Stimulated activated naive B cell treated with anti-CD40 and anti-IgM and Interleukin-4, amounts not matched to agents 10 μg/mL and 1 μg/mL and 100 μg/mL, for 72 hours (primary cell): ENCODE data around the gene ARCN1.
"Not testable (repeated sequence)": the region's sequence is repeated elsewhere in the genome, so short reads cannot be mapped to it uniquely, and the experiment has no call there.

ENCODE experiments used
- ATAC-seq, 2 donors: fragments of 150-1000 bp; cut with Tn5 transposase; replicated peaks; 2 replicates each; pipeline ENCODE4 v1.10.0; 2021; ENCODE audit warnings: moderate library complexity in 1 of 2
- DNase-seq: peaks from one replicate; pipeline ENCODE4 v3.0.0; 2021
- H3K27ac Mint-ChIP-seq: one replicate; pipeline ENCODE4 v1.8.0; 2022; ENCODE audit warnings: mild to moderate bottlenecking, mixed read lengths
- H3K27me3 Mint-ChIP-seq, 2 donors: one replicate each; pipeline ENCODE4 v1.8.0; 2022; ENCODE audit warnings: mixed read lengths in 2 of 2
- H3K36me3 Mint-ChIP-seq, 2 donors: one replicate each; pipeline ENCODE4 v1.8.0; 2022; ENCODE audit warnings: mixed read lengths in 2 of 2, mild to moderate bottlenecking in 1 of 2
- H3K4me1 Mint-ChIP-seq, 2 donors: one replicate each; pipeline ENCODE4 v1.8.0; 2022; ENCODE audit warnings: mixed read lengths in 2 of 2, mild to moderate bottlenecking in 1 of 2
- H3K4me3 Mint-ChIP-seq, 2 donors: one replicate each; pipeline ENCODE4 v1.8.0; 2022; ENCODE audit warnings: mild to moderate bottlenecking in 2 of 2, mixed read lengths in 2 of 2, moderate library complexity in 1 of 2
- H3K9me3 Mint-ChIP-seq, 2 donors: one replicate each; pipeline ENCODE4 v1.8.0; 2022; ENCODE audit warnings: mixed read lengths in 2 of 2, mild to moderate bottlenecking in 1 of 2

ARCN1 gene

DNA sequence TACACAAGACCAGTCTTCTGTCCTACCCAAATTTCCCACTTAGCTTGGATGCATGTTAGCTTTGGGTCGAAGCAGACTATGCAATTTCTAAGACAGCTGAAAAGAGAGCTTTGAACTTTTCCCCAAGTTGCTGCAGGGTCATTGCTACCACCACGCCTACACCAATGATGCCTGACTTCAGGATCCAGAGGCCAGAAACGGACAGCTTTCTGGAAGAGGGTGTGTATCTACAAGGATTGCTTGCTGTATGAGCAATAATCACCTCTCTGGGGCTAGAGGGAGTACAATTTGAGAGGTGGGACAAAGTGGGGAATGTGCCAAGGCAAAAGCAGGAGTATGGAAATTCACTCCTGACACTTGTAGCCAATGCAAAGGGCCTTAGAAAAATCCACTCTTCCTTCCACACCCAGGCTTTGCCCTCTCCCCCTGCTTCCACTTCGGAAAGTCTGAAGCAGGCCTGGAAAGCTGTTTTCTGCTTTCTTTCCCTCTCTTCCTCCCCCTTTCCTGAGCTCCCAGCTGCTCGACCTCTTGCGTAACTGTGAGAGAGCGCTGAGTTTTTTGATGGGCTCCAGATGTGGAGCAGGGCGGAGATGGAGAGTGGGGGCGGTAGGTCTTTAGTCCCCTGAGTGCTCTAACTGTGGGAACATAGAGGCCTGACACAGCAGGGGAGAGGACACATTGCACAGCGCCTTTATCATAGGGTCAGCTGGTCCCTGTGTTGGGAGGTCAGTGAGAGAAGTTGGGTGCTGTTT is 33.1 kb downstream of the ARCN1 start:
- Mint-ChIP-seq H3K4me1 (peaks cover 19 to 25% of the 10 kb centered on the region in 2 donors), H3K9me3 (no peaks in the 10 kb centered on the region), H3K27ac (peak overlapping the region; percentile 57), H3K4me3 (no peak overlapping the region), H3K36me3 (peaks cover 10 to 16% of the 10 kb centered on the region in 2 donors), H3K27me3 (peaks cover 15 to 18% of the 10 kb centered on the region in 2 donors)
- DNase-seq, result no peak
- ATAC-seq, result no peak

DNA sequence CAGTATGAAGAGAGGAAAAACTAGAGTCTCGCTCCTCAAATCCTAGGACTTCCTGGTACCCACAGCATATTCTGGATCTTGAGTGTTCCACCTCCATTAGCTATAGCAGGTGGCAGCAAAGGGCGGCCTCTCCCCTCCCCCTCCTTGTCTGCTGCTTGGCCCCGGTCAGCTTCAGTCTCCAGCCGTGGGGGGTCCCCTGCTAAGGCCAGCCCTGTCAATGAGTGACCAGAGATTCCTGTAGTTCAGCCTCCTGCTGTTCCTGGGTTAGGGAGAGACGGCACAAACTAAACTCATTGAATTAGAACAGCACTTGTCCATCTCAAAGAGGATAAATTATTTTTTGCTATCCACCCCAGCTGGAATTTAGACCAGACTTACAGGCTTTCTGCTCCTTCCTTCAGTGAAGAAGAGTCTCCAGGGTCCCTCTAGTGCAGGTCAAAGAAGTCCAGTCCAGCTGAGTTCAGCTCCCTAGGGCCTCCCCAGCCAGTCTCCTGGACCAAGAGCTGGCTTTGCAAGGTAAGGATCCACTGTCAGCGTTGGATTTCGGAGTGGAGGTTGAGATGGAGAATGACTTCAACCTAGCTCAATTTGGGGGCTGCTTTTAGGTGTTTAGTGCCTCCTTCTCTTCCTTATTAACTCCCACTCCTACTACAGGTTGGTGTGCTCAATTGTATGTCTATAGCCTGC is 34.1 kb downstream of the ARCN1 start:
- ATAC-seq, result no peak
- Mint-ChIP-seq H3K36me3 (peaks cover 10 to 16% of the 10 kb centered on the region in 2 donors), H3K9me3 (no peaks in the 10 kb centered on the region), H3K27ac (no peak overlapping the region), H3K4me1 (peaks cover 22 to 33% of the 10 kb centered on the region in 2 donors), H3K27me3 (peaks cover 19 to 20% of the 10 kb centered on the region in 2 donors), H3K4me3 (peak overlapping the region in 1 of 2 donors; percentile 55)
- DNase-seq, result no peak

DNA sequence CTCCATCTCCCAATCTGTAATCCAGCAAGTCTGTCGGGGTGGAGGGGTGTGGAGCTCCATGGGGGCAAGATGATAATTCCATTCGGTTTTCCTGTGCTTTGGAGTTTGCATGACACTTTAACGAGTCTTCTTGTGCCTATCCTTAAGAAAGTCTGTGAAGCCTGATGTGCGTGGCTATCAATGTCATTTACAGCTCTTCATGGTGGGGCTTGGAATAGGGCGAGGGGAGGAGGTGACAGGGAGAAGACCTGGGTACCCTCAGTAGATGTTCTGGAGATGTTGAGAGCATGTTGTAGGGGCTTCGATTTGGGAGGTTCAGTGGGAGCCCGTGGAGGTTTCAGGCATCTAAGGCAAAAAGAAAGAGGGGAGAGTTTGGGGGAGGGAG is 34.6 kb downstream of the ARCN1 start:
- Mint-ChIP-seq H3K4me1 (peaks cover 23 to 35% of the 10 kb centered on the region in 2 donors), H3K27ac (no peak overlapping the region), H3K36me3 (peaks cover 8 to 12% of the 10 kb centered on the region in 2 donors), H3K9me3 (no peaks in the 10 kb centered on the region), H3K27me3 (peaks cover 20% of the 10 kb centered on the region in 2 donors), H3K4me3 (peak overlapping the region; percentile 55 to 75)
- DNase-seq (no peak), ATAC-seq (no peak)

DNA sequence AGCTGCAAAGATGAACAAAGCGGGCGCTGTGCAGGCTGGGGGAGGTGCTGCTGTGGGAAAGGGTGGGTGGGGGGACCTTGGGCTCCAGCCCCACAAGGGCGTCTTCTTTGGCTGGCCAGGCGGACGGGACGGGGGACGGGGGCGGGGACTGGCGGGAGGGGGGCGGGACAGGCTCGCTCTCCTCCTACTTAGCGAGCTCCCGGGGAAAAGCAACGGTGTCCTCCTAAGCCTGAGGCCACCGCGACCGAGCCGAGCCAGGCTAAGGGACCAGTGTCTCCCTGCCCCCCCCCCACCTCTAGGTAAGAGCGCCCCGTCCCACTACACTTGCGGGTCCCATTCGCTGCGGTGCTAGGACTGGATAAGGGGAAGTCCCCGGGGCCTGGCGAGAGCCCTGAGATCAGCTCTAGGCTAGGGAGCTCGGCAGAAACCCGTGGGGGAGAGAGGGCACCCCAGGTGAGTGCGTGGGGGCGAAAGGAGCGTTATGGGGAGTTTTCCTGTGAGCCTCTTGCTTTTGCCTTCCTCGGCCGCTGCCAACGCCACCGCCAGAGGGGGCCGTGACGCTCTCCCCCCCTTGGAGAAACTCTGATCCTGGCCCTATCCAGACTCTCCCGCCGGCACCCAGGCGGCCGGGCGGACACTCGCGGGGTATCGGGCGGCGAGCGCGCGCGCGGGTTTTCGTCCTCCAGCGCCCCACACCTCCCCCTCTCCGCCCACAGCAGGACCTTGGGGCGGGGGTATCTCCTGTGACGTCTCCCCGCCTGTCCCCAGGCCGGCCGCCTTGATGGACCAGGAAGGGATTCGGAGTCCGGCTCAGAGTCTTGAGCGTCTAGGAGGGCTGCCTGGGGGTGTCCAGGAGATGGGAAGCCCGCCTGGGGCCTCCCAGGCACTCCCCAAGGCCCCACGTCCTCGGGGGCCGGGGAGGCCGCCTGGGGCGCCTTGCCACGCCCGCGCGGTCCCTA is 35.5 kb downstream of the ARCN1 start, which contains the start of gene PHLDB1:
Gene PHLDB1, plus strand, starts transcription at position 215 of the 959 bp plus-strand sequence. CDS start 6,222 bp downstream, outside the sequence.
- H3K36me3 Mint-ChIP-seq, result peaks cover 4 to 7% of the 10 kb centered on the region in 2 donors
- peak; percentile 21 for DNase-seq
- no peaks in the 10 kb centered on the region for H3K9me3 Mint-ChIP-seq
- peak; percentile 22 to 35 for ATAC-seq
- H3K27me3 Mint-ChIP-seq, result peaks cover 22 to 26% of the 10 kb centered on the region in 2 donors
- peaks cover 23 to 35% of the 10 kb centered on the region in 2 donors for H3K4me1 Mint-ChIP-seq
- H3K27ac Mint-ChIP-seq, result peak within 1 kb of the TSS; percentile 70
- H3K4me3 Mint-ChIP-seq, result peak within 1 kb of the TSS; percentile 81 to 83

DNA sequence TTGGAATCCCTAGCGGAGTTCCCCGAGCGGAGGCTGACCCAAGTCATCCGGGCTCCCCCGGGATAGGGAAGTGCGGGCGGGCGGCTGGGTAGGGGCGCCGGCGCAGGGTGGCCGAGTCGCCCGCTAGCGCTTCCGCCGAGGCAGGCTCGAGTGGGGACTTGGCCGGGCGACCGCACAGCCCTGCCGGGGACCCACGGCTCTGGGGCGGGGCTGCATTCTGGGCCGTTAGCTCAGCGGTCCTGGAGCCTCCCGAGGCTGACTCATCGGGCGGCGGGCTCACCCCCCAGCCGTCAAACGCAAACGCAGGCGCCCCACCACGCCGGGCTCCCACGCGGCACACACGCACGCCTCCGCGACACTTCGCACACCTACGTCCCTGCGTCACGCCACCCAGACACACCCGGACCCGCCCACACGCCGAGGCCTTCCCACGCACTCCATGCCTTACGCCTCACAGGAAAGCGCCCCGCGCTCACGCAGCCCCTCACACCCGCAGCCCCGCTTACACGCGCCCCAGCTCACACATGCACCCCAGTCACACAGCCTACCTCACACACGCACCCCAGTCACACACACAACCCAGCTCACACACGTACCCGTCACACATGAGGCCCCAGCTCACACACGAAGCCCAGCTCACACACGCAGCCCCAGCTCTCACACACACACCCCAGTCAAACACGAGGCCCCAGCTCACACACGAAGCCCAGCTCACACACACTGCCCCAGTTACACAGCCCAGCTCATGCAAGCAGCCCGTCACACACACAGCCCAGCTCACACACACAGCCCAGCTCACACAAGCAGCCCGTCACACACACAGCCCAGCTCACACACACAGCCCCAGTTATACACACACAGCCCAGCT is 36.4 kb downstream of the ARCN1 start:
- Mint-ChIP-seq H3K36me3 (peaks cover 1 to 3% of the 10 kb centered on the region in 2 donors), H3K4me3 (peak overlapping the region; percentile 81 to 83), H3K27me3 (peaks cover 25 to 30% of the 10 kb centered on the region in 2 donors), H3K27ac (peak overlapping the region; percentile 70), H3K4me1 (peaks cover 23 to 35% of the 10 kb centered on the region in 2 donors), H3K9me3 (no peaks in the 10 kb centered on the region)
- ATAC-seq (peak; percentile 47 to 59), DNase-seq (peak; percentile 48)

DNA sequence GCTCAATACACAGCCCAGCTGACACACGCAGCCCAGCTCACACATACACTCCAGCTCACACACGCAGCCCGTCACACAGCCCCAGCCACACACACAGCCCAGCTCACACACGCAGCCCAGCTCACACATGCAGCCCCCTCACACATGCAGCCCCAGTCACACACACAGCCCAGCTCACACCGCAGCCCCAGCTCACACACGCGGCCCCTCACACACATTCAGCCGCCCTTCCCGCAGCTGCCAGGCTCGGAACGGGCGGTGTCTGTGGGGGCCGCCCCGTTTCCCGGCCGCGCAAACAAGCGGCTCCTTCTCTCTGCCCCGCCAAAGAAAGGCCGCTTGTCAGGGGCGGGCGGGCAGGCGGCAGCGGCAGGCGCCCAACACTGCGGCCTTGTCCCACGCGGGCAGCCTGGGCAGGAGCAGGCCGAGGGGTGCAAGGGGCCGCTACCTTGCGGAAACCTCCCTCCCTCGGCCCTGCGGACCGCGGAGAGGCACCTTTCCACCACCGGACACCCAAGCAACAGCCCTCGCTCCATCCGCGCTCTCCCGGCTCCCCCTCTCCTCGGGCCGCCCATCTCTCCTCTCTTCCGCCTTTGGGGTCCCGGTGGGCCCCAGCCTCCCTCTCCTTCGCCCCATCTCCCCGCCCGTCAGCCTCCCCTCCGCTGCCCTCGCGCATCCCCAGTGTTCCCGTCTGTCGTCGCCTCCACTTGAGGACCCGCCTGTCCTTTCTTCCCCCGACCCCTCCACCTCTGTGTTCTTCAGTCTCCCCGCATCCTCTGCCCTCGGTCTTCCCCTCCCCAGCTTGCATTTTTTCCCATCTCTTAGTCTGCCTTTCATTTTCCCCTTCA is 37.4 kb downstream of the ARCN1 start:
- DNase-seq (peak; percentile 5), ATAC-seq (peak; percentile 13 to 14)
- peaks cover 0 to 1% of the 10 kb centered on the region in 2 donors for H3K36me3 Mint-ChIP-seq
- H3K27ac Mint-ChIP-seq, result peak overlapping the region; percentile 82
- peaks cover 23 to 35% of the 10 kb centered on the region in 2 donors for H3K4me1 Mint-ChIP-seq
- no peaks in the 10 kb centered on the region for H3K9me3 Mint-ChIP-seq
- peaks cover 33 to 40% of the 10 kb centered on the region in 2 donors for H3K27me3 Mint-ChIP-seq
- peak overlapping the region; percentile 81 to 83 for H3K4me3 Mint-ChIP-seq

DNA sequence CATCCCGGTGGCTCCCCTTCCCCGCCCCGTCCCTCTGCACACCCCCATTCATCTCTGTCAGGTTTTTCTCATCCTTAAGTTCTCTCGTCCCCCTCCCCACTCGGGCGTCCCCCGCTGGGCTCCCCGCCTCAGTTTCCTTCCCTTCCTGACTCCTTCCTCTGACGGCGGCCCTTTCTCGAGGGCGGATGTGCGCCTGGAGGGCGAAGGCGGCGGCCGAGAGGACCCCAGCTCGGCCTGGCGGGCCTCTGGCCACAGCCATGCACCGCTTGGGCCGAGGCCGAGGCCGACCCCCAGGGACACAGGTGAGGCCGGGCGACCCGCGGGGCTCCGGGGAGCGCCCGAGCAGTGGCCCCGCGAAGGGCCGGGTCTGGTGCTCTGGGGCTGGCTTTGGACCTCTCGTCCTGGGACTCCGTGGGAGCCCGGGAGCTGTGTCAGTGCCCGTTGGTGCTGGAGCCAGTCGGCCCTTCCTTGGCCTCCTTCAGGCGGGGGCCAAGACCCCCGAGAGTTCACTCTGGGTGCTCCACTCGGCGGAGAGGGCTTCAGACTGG is 38.1 kb downstream of the ARCN1 start:
- Mint-ChIP-seq H3K9me3 (no peaks in the 10 kb centered on the region), H3K4me3 (peak overlapping the region; percentile 81 to 83), H3K27ac (peak overlapping the region; percentile 82), H3K4me1 (peaks cover 23 to 35% of the 10 kb centered on the region in 2 donors), H3K27me3 (peaks cover 37 to 43% of the 10 kb centered on the region in 2 donors), H3K36me3 (peaks cover 0 to 1% of the 10 kb centered on the region in 2 donors)
- DNase-seq (no peak), ATAC-seq (peak in 1 of 2 donors; percentile 1)

DNA sequence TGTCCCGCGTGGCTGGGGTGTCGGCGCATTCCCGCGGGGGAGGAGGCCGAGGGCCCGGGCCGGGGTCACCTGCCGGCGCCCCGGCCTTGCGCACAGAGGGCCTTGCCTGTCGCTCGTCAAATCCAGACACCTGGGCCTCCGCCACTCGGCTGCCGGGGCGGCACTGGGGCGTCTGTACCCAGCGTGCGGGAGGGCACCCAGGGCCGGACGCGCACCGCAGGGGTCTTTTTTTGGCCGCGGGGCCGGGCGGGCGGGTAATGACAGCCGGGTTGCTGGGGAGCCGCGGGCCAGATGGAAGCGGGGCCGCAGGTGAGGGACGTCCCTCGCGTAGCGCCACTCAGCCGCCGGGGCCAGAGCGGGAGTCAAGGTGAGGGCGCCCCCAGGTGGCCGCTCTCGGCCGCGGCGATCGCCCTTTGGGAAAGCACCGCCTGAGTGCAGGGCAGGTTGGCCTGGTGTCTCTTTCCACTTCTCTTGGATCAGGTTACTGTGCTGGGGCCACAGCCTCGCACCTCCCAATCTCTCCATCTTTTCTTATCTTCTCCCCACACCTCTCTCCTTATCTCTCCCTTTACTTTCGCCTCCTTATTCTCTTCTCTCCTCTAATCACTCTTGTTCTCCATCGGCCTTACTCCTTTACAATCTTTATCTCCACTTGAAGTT is 38.7 kb downstream of the ARCN1 start:
- Mint-ChIP-seq H3K27me3 (peaks cover 42 to 43% of the 10 kb centered on the region in 2 donors), H3K4me3 (peak overlapping the region; percentile 68 to 81), H3K4me1 (peaks cover 23 to 35% of the 10 kb centered on the region in 2 donors), H3K36me3 (peaks cover 0 to 1% of the 10 kb centered on the region in 2 donors), H3K27ac (no peak overlapping the region), H3K9me3 (no peaks in the 10 kb centered on the region)
- ATAC-seq, result peak; percentile 72 to 77
- peak; percentile 74 for DNase-seq

DNA sequence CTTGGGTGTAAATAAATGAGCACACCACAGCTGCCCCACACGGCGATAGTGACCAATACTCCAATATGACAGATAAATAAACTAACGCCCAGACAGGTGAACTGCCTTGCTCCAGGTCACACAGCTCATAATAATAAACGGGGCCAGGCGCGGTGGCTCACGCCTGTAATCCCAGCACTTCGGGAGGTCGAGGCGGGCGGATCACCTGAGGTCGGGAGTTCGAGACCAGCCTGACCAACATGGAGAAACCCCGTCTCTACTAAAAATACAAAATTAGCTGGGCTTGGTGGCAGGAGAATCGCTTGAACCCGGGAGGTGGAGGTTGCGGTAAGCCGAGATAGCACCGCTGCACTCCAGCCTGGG is 39.2 kb downstream of the ARCN1 start:
- ATAC-seq, H3K9me3 Mint-ChIP-seq, H3K36me3 Mint-ChIP-seq, DNase-seq, H3K27ac Mint-ChIP-seq: not testable (repeated sequence)
- peak overlapping the region; percentile 57 to 81 for H3K4me3 Mint-ChIP-seq
- peaks cover 46 to 47% of the 10 kb centered on the region in 2 donors for H3K27me3 Mint-ChIP-seq
- H3K4me1 Mint-ChIP-seq, result peaks cover 23 to 35% of the 10 kb centered on the region in 2 donors

DNA sequence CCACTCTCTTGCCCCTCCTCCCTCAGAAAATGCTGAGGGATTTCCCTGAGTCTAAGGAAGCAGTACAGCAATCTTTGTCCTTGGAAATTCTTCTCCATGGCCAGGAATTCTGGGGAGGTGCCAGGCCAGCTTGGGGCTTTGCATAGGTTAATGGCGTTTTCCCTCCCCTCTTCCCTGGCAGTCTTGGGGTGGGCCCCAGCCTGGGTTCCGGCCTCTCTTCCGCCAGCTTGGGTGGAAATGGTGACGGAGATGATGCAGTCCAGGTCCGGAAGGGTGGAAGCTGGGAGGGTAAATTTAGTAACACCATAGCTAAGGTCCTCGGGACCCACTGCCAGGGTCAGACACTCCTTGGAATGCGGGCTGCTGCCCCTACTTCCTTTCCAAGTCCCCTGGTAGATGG is 40.2 kb downstream of the ARCN1 start:
- Mint-ChIP-seq H3K4me3 (no peak overlapping the region), H3K36me3 (peaks cover 1 to 3% of the 10 kb centered on the region in 2 donors), H3K4me1 (peaks cover 19 to 30% of the 10 kb centered on the region in 2 donors), H3K9me3 (no peaks in the 10 kb centered on the region), H3K27me3 (peaks cover 48% of the 10 kb centered on the region in 2 donors), H3K27ac (no peak overlapping the region)
- ATAC-seq (no peak), DNase-seq (no peak)

DNA sequence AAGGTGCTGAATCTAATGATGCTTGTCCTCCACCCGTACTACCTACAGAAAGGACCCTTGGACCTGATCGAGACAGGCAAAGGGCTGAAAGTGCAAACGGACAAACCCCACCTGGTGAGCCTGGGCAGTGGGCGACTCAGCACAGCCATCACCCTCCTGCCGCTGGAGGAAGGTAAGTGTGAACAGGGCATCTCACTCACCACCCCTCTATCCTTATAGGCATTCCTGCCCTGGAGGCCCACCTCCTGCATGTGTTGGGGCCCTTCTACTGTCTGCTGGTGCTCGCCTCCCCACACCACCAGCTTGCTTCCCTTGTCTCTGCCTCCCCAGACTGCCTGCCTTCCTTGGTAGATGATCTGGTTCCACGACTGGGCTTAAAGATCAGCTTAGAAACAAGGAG is 42.3 kb downstream of the ARCN1 start:
- H3K27me3 Mint-ChIP-seq, result peaks cover 40 to 46% of the 10 kb centered on the region in 2 donors
- H3K36me3 Mint-ChIP-seq, result peaks cover 0 to 7% of the 10 kb centered on the region in 2 donors
- H3K27ac Mint-ChIP-seq, result no peak overlapping the region
- no peak for DNase-seq
- no peak for ATAC-seq
- H3K9me3 Mint-ChIP-seq, result no peaks in the 10 kb centered on the region
- peaks cover 9 to 18% of the 10 kb centered on the region in 2 donors for H3K4me1 Mint-ChIP-seq
- no peak overlapping the region for H3K4me3 Mint-ChIP-seq
